GM19351 (cell line): Measurements from ENCODE around the gene IFIH1.

ENCODE experiments used
- ATAC-seq: cut with Tn5 transposase; IDR thresholded peaks from one replicate; pipeline ENCODE4 v1.9.1; 2021; ENCODE audit warnings: mild to moderate bottlenecking, moderate library complexity; ENCODE audit not compliant: unreplicated experiment

The IFIH1 gene

GRCh38 chr2:162318328-162319180, at the start of gene IFIH1:
Gene IFIH1 (minus strand): TSS chr2:162318684. CDS start chr2:162318307, 377 bp downstream.
- ATAC-seq = peak; percentile 70

- ATAC-seq = no peak
These were observed 46.9 kb upstream of the IFIH1 start for GRCh38 chr2:162365392-162365791.

GRCh38 chr2:162344617-162344950, 26.1 kb upstream of the IFIH1 start:
- ATAC-seq = peak; percentile 3

GRCh38 chr2:162343824-162344616, 25.5 kb upstream of the IFIH1 start, which contains the start of gene GCA:
Gene GCA (plus strand): TSS chr2:162344132. CDS start chr2:162344249, 117 bp downstream.
- ATAC-seq = peak; percentile 97

GRCh38 chr2:162343492-162343823, 25.0 kb upstream of the IFIH1 start:
- ATAC-seq = peak; percentile 1

GRCh38 chr2:162342841-162343240, 24.4 kb upstream of the IFIH1 start:
- no peak for ATAC-seq

GRCh38 chr2:162342321-162342720, 23.8 kb upstream of the IFIH1 start:
- ATAC-seq = no peak

- no peak for ATAC-seq
These were observed 22.3 kb upstream of the IFIH1 start for GRCh38 chr2:162340822-162341221.

GRCh38 chr2:162337868-162338267, 19.4 kb upstream of the IFIH1 start:
- no peak for ATAC-seq

GRCh38 chr2:162333968-162334367, 15.5 kb upstream of the IFIH1 start:
- peak; percentile 62 for ATAC-seq

- no peak for ATAC-seq
These were observed 12.4 kb upstream of the IFIH1 start for GRCh38 chr2:162330881-162331280.

- peak; percentile 83 for ATAC-seq
These were observed 10.1 kb upstream of the IFIH1 start for GRCh38 chr2:162328424-162329157.

- ATAC-seq = no peak
These were observed 9.3 kb upstream of the IFIH1 start for GRCh38 chr2:162327806-162328205.

- no peak for ATAC-seq
These were observed 8.8 kb upstream of the IFIH1 start for GRCh38 chr2:162327134-162327769.

GRCh38 chr2:162324953-162325352, 6.5 kb upstream of the IFIH1 start:
- no peak for ATAC-seq

- no peak for ATAC-seq
These were observed 2.5 kb upstream of the IFIH1 start for GRCh38 chr2:162320864-162321517.

GRCh38 chr2:162317861-162318327, 590 bp downstream of the IFIH1 start:
- peak; percentile 17 for ATAC-seq

- ATAC-seq = no peak
These were observed 1.3 kb downstream of the IFIH1 start for GRCh38 chr2:162317058-162317742.

- no peak for ATAC-seq
These were observed 1.9 kb downstream of the IFIH1 start for GRCh38 chr2:162316590-162316989.

GRCh38 chr2:162315938-162316337, 2.5 kb downstream of the IFIH1 start:
- no peak for ATAC-seq
